Stomach (tissue), 4 donors: ENCODE results near the gene AQP7.

ENCODE experiments used
- CTCF ChIP-seq, 7 experiments: fragments of 450-650 bp in 4 of 7; fragments of 200-600 bp in 3 of 7; sonication (generic) in 3 of 7; IDR thresholded peaks; one replicate each; pipeline ENCODE4 v1.5.1; 2016 to 2019; ENCODE audit warnings: antibody characterized with exemption in 7 of 7, control low read depth in 2 of 7, mild to moderate bottlenecking in 1 of 7
- EP300 ChIP-seq: sonication (generic); formaldehyde crosslinking; IDR thresholded peaks from one replicate; pipeline ENCODE4 v1.6.1; 2017; ENCODE audit warnings: antibody characterized with exemption
- POLR2A ChIP-seq, 4 donors: fragments of 450-650 bp; IDR thresholded peaks; one replicate each; pipeline ENCODE4 v1.6.1; 2016; ENCODE audit warnings: antibody characterized with exemption in 4 of 4, control low read depth in 2 of 4, mild to moderate bottlenecking in 1 of 4, moderate library complexity in 1 of 4
- POLR2AphosphoS5 ChIP-seq, 3 donors: sonication (generic); formaldehyde crosslinking; IDR thresholded peaks; one replicate each; pipeline ENCODE4 v1.6.1; 2016; ENCODE audit warnings: antibody characterized with exemption in 3 of 3

GRCh38 chr9:33431420-33431819 is 29.1 kb upstream of the AQP7 start:
- TF ChIP-seq POLR2A (IDR thresholded peaks at IDR 0.05) (no peak), POLR2AphosphoS5 (IDR thresholded peaks at IDR 0.05) (no peak), CTCF (IDR thresholded peaks at IDR 0.05) (no peak), EP300 (no peak)
